NCI-H345 treated with DMSO at 0.1 percent for 48 hours (cell line): ENCODE data around the gene SH3RF3.

Experiments
- DNase-seq: peaks from one replicate; lab custom pipeline; 2025; ENCODE audit not compliant: unreplicated experiment; lab: John Stamatoyannopoulos, UW

Gene SH3RF3

DNA sequence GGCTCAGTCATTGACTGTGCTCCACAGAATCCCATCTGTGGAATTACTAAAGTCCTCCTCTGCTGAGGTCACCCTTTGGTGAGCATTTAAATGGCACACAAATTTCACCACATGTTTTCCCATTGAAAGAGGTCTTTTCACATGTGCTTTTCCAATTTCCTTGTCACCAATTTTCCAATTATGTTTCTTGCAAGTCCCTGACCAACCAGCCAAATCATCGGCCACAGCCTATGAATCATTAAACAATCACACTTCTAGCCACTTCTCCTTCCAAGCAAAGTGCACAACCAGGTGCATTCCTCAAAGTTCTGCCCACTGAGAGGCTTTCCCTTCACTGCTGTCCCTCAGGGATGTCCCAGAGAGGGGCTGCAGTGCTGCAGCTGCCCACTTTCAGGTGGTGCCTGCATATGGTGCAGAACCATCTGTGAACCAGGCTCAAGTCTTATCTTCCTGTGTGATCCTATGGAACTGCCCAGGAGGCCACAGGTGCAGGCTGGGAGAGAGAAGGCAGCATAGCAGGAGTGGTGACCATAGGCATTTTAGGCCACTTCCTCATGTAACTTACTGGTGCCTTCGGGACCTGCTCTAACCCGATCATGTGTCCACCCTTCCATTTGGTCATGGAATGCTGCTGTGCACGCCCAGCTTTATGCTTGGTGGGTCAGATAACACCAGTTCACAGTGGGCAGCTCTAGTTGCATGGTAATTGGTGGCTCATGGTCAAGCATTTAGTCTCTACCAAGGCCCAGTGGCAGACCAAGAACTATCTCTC is 331.7 kb downstream of the SH3RF3 start:
- no peak for DNase-seq

- DNase-seq = no peak
Measured at GRCh38 chr2:109463236-109463635, 334.2 kb downstream of the SH3RF3 start.

DNA sequence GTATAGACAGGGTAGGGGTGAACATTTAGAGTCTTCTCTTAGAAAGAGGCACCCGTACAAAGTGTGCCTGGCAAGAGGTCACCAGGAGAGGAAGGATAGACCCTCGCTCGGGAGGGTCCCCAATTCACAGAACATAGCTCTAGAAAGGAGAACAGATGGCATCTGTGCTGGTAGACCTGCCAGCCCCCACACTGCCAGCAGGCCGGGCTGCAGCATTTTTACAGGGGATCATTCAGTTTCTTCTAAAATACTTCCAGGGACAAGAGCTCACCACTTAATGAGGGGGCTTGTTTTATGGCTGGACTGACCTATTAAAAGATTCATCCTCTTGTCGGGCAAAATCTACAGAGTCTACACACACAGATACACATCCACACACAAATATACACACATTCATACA is 334.9 kb downstream of the SH3RF3 start:
- DNase-seq = no peak

DNA sequence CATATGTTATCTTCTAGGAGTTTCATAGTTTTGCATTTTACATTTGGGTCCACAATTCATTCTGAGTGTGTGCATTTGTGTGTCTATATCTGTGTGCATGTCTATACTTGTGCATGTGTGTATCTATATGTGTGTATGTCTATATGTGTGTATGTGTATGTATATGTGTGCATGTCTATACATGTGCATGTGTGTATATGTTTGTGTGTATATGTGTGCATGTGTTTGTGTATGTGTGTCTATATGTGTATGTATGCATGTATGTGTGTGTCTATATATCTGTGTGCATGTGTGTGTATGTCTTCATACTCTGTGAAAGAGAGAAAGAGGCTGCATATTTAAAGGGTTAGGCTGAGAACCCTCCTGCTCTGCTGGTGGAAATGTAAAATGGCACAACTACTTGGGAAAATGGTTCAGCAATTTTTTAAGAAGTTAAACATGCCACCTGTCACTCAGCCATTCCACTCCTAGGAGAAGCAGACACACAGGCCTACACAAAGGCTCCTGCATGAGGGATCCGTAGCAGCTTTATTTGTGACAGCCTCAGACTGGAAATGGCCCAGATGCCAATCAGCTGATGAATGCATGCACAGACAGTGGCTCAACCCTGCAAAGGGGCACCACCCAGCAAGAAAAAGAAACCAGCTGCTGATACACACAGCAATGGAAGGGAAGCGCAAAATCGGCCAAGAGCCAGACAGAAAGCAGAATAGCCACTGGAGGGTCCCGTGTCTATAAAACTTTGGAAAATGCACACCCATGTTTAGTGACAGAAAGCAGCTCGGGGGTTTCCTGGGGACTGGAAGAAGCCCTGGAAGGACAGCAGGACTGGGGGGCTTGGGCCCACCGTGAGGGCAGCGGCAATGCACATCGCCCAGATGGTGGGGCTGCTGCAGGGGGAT is 337.9 kb downstream of the SH3RF3 start:
- no peak for DNase-seq

DNA sequence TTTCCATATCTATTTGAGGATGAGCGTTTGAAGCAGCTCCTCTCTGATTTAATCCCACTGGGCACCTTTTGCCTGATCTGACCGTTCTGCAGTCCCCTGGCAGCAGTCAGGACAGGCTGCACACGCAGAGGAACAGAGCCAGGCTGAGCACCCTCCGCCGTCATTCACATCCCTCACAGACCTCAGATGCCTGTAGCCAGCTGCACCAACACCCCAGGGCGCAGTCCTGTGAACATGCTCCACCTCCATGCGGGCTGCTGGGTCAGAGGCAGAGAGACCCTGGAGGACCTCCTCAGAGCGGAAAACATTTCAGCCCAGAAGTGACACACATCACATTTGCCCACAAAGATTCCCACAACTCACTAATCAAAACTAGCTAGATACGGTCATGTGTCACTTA is 338.7 kb downstream of the SH3RF3 start:
- DNase-seq = no peak

DNA sequence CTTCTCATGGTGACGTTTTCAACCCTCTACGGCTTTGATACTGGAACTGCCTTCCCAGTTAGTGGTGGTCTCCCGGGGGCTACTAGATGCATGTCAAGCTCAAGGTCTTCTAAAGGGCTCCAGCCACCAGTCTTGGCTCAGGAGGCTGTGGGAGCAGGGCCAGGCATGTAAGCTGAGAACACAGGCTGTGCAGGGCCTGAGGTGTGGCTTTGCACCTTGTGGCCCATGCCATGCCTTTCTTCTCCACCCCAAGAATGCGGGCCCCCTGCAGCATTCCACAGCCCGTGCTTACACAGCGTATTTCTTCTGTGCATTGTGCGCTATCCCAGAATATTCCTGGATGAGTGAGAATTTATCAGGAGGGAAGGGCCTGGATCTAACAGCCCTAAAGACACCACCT is 339.9 kb downstream of the SH3RF3 start:
- no peak for DNase-seq

GRCh38 chr2:109471658-109472057 is 342.7 kb downstream of the SH3RF3 start:
- DNase-seq = no peak

DNA sequence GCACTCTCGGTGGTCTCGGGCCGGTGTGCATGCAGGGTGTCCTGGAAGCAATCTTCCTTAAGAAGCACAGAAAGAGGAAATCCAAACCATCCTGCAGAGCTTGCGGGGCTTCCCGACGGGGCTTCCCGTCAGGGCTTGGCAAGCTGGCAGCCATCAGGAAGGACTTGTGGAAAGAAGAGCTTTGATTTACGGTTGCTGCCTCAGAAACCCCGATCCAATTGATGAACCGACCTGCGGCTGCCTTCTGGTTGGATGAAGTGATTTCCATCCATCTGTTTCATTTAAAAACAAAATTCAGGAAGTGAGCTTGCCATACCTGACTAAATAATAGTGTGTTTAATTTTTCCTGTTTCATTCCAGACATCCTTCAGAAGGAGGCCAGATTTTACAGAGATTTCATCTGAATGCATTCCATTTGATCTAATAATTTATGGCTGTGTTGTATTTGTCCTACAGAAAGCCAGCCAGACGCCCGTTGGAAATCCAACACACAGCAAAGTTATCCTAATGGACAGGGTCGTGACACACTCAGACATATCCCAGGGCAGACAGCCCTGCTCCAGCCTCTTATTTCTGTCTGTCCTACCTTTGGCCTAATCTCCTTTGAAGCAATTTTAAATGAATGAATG is 343.4 kb downstream of the SH3RF3 start:
- DNase-seq = no peak

DNA sequence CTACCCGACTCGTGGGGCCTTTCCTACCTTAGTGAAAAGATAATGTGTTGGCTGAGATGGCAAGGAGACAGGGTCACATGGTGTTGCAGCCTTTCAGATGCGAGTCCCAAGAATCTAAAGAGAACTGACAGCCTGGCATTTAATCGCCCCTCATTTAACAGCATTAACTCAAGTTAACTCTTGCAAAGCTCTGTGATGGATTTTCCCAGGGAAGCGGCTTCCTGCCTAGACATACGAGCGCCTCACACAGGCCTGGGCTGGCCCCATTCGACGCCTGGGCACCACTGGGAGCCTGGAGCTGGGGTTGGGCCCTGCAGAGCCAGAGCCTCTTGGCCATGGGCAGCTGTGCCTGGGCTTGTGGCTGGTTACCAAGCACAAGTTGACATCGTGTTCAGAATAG is 344.0 kb downstream of the SH3RF3 start:
- DNase-seq = no peak

GRCh38 chr2:109473616-109474318 is 344.8 kb downstream of the SH3RF3 start:
- peak; percentile 7 for DNase-seq

DNA sequence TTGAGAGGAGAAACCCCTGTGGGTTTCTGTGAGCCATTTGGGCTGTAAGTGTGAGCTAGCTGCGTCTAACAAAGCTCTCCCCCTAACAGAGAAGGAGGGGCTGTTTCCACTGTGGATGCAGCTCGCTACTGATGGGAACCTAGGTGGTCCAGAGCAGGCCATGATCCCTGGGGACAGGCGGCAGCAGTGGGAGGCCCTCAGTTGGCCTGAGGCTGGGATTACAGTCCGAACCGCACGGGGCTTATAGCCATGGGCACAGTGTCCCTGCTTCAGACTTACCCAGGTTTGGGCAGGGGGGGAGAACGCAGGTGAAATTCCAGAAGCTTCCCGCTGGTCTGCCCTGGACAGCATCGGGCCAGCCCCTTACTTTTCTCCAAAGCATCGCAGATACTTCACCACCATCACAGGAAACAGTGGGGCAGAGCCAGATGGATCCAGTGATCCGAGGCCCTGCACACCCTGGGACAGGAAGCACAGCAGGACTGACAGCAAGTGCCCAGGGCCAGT is 345.4 kb downstream of the SH3RF3 start:
- DNase-seq = no peak

- DNase-seq = no peak
Measured at GRCh38 chr2:109475531-109476210, 346.7 kb downstream of the SH3RF3 start.

- no peak for DNase-seq
Measured at GRCh38 chr2:109476641-109477441, 347.8 kb downstream of the SH3RF3 start.

- DNase-seq = no peak
Measured at GRCh38 chr2:109478906-109479493, 350.0 kb downstream of the SH3RF3 start.

DNA sequence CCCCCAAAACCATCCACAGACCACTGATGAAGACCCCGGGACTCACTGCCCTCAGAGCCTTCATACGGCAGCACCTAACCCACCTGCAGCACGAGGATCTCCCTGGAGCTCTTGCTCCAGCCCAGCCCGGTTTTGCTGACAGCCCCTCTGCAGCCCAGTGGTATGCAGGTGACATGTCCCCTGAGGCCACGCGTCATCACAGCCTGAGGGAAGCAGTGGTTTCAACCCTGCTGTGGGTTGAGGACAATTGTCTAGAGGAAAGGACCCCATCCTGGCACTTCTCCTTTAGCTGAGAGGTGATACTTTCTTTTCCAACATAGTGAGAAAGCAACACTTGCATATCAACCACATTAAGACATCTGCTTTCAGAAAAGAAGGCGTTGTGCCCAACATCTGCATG is 350.8 kb downstream of the SH3RF3 start:
- DNase-seq = no peak

DNA sequence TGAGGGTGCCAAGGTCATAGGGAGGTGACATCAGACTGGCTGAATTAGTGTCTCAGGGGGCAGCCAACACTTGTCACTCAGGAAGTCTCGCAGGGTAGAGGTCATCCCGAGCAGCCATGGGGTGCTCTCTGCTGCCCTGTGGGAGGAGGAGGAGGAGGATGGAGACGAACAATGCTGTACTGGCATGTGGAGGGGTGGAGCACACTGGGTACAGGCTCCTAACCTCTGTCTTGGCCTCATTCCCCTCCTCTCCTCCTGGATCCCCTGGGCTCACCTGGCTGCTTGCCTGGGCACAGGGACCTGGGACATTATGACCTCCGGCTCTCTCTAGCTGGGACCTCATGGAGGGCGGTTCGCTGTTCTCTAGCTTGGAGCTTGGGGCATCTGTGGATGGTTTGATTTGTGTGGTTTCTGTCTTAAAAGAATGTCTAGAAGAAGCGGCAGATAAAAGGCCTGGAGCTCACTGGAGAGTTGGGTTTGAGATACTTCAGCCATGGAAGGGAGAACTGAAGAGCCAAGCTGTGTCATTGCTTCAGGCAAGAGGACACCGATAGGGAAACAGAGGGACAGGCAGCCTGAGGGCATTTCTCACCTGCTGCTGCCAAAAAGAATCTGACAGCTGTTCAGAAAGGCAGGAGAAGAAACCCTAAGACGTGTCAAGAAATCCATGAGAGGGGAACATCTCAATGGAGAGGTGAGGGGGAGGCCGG is 351.6 kb downstream of the SH3RF3 start:
- DNase-seq = no peak

GRCh38 chr2:109481196-109481555 is 352.2 kb downstream of the SH3RF3 start:
- DNase-seq = no peak

GRCh38 chr2:109481599-109481998 is 352.6 kb downstream of the SH3RF3 start:
- DNase-seq = no peak
